Measurements from ENCODE around the gene PHACTR1. TPM values are rescaled to one million over a fixed set of nuclear protein-coding genes. Genes with fewer than 3 reads are reported as not detected.
A peak's percentile ranks its signal among the peaks of the same experiment; 100 is the strongest.

PHACTR1 gene
- total and polyA plus RNA-seq, 9 of the 15 experiments (the other 6 are each of a cell fraction or from before 2014, with no cell fraction given) = 11.5 to 32.6 (median 22.0) TPM

GRCh38 chr6:13328076-13328874 lies 611.7 kb downstream of the PHACTR1 start, which contains the start of gene TBC1D7 (continued):
- TF ChIP-seq ZBTB2 (IDR thresholded peaks at IDR 0.05) (peak; percentile 91), ELK3 (CRISPR knock-in tag; IDR thresholded peaks at IDR 0.05) (no peak), CREB3 (tag; conservative IDR thresholded peaks at IDR 0.05; ENCODE audit: low read depth) (no peak), ESRRA (IDR thresholded peaks at IDR 0.05; ENCODE audit: borderline replicate concordance, low read depth) (peak; percentile 51; the same call in 1 of the 2 replicates), SAFB2 (IDR thresholded peaks at IDR 0.05; ENCODE audit: borderline replicate concordance, low read depth, low read length, severe bottlenecking) (no peak), NFE2L1 (tag; IDR thresholded peaks at IDR 0.05; ENCODE audit: borderline replicate concordance, low read depth) (no peak), FUS (optimal IDR thresholded peaks at IDR 0.05; ENCODE audit: low read depth, low read length) (no peak), TFAP4 (CRISPR knock-in tag; IDR thresholded peaks at IDR 0.05; ENCODE audit: borderline replicate concordance) (peak; percentile 72; the same call in 1 of the 2 replicates), ZFPM2 (CRISPR knock-in tag; IDR thresholded peaks at IDR 0.05) (no peak), SMAD4 (CRISPR knock-in tag; conservative IDR thresholded peaks at IDR 0.05) (peak; percentile 93), THRAP3 (IDR thresholded peaks at IDR 0.05; ENCODE audit: borderline replicate concordance) (no peak), CBX1 (IDR thresholded peaks at IDR 0.05; ENCODE audit: low read depth) (no peak; the same call in none of the 2 replicates), HNRNPUL1 (IDR thresholded peaks at IDR 0.05; ENCODE audit: low read length) (no peak), TAF1 (IDR thresholded peaks at IDR 0.05; ENCODE audit: control insufficient read depth, extremely low read depth, insufficient read depth, low read length, severe bottlenecking) (peak; percentile 83), PRMT5 (CRISPR knock-in tag; IDR thresholded peaks at IDR 0.05) (no peak)
- TF ChIP-seq, protein P1, sequence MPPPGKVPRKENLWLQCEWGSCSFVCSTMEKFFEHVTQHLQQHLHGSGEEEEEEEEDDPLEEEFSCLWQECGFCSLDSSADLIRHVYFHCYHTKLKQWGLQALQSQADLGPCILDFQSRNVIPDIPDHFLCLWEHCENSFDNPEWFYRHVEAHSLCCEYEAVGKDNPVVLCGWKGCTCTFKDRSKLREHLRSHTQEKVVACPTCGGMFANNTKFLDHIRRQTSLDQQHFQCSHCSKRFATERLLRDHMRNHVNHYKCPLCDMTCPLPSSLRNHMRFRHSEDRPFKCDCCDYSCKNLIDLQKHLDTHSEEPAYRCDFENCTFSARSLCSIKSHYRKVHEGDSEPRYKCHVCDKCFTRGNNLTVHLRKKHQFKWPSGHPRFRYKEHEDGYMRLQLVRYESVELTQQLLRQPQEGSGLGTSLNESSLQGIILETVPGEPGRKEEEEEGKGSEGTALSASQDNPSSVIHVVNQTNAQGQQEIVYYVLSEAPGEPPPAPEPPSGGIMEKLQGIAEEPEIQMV (tag; conservative IDR thresholded peaks at IDR 0.05; ENCODE audit: low read depth) = no peak
- TF ChIP-seq, protein P2, sequence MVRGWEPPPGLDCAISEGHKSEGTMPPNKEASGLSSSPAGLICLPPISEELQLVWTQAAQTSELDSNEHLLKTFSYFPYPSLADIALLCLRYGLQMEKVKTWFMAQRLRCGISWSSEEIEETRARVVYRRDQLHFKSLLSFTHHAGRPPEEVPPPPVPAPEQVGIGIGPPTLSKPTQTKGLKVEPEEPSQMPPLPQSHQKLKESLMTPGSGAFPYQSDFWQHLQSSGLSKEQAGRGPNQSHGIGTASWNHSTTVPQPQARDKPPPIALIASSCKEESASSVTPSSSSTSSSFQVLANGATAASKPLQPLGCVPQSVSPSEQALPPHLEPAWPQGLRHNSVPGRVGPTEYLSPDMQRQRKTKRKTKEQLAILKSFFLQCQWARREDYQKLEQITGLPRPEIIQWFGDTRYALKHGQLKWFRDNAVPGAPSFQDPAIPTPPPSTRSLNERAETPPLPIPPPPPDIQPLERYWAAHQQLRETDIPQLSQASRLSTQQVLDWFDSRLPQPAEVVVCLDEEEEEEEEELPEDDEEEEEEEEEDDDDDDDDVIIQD (CRISPR knock-in tag; IDR thresholded peaks at IDR 0.05) = no peak
